ENCODE results near the gene UGT3A2.

DNA sequence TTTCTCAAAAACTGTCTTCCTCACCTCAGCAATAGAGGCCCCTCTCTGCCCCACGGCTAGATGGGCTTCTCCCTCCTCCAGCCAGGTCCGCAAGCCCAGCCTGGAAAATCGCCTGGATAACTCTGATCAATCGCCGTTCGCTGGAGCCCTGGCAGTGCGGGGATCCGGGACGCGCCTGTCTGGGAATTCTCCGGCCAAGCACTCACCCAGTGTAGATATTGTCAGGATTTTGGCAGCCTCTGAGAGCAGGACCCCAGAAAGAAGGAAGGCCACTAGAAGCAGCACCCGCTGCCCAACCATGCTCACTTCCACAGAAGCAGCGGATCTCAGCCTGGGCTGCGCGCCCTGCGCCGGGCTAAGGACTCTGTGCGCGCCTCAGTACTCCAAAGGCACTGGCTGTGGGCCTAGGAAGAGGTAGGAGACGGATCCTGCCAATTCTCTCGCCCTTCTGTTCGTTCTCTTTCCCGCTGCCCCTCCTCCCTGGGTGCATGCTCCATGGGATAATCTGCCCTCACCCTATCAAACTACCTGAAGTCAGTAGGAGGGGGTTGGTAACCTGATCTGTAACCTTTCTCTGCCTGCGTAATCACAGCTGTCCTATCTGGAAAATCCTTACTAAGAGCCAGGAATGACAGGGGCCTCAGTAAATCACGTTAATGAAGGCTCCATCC is 75.6 kb downstream of the UGT3A2 start, which contains the start of gene UGT3A1:
- TF ChIP-seq, protein P1, sequence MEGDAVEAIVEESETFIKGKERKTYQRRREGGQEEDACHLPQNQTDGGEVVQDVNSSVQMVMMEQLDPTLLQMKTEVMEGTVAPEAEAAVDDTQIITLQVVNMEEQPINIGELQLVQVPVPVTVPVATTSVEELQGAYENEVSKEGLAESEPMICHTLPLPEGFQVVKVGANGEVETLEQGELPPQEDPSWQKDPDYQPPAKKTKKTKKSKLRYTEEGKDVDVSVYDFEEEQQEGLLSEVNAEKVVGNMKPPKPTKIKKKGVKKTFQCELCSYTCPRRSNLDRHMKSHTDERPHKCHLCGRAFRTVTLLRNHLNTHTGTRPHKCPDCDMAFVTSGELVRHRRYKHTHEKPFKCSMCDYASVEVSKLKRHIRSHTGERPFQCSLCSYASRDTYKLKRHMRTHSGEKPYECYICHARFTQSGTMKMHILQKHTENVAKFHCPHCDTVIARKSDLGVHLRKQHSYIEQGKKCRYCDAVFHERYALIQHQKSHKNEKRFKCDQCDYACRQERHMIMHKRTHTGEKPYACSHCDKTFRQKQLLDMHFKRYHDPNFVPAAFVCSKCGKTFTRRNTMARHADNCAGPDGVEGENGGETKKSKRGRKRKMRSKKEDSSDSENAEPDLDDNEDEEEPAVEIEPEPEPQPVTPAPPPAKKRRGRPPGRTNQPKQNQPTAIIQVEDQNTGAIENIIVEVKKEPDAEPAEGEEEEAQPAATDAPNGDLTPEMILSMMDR (IDR thresholded peaks at IDR 0.05; ENCODE audit: insufficient read depth, low read depth, low read length), result no peak
- no peak for TF ChIP-seq EZH2 (IDR thresholded peaks at IDR 0.05; ENCODE audit: insufficient read depth, low read length)
